ENCODE results near the gene MAD1L1. TPM values are rescaled to one million over a fixed set of nuclear protein-coding genes. Genes with fewer than 3 reads are reported as not detected.
A peak's percentile ranks its signal among the peaks of the same experiment; 100 is the strongest.
"Not testable (repeated sequence)": the region's sequence is repeated elsewhere in the genome, so short reads cannot be mapped to it uniquely, and the experiment has no call there.

Gene MAD1L1
- total and polyA plus RNA-seq, 2 experiments from 2014 or later = 38.2 to 69.8 TPM

- Histone ChIP-seq H3K9ac (no peak overlapping the region), H3K4me2 (ENCODE audit: unreplicated experiment) (no peak overlapping the region), H3F3A (ENCODE audit: insufficient read depth) (no peaks in the 10 kb centered on the region), H2AFZ (no peak overlapping the region), H3K4me1 (ENCODE audit: insufficient read depth) (no peaks in the 10 kb centered on the region), H3K27me3 (replicated peaks; ENCODE audit: insufficient read depth) (no peaks in the 10 kb centered on the region), H3K9me3 (ENCODE audit: low read depth) (no peaks in the 10 kb centered on the region), H3K27ac (no peak overlapping the region), H3K36me3 (ENCODE audit: low read depth) (no peaks in the 10 kb centered on the region), H3K9me2 (ENCODE audit: insufficient read depth) (no peaks in the 10 kb centered on the region), H3K79me2 (ENCODE audit: insufficient read depth) (no peaks in the 10 kb centered on the region), H4K20me1 (ENCODE audit: insufficient read depth) (no peaks in the 10 kb centered on the region; the same call in 1 of the 2 replicates), H3K4me3 (no peak overlapping the region)
- 93 to 95% methylated on average over 19 to 22 of the region's 22 CpGs for WGBS, 2 experiments (ENCODE audit: low coverage in 1 of 2, low lambda C conversion rate in 2 of 2, missing lambda C conversion rate in 2 of 2)
- peak; percentile 12 for DNase-seq
- TF ChIP-seq EZH2 (IDR thresholded peaks at IDR 0.05; ENCODE audit: insufficient read depth, poor library complexity, severe bottlenecking) = no peak
- TF ChIP-seq EZH2phosphoT487 (IDR thresholded peaks at IDR 0.05; ENCODE audit: insufficient read depth, low read depth) = no peak
- in situ Hi-C loops (cut with MboI) = no loop called here
Observed at GRCh38 chr7:1931256-1931950, 301.3 kb downstream of the MAD1L1 start.

DNA sequence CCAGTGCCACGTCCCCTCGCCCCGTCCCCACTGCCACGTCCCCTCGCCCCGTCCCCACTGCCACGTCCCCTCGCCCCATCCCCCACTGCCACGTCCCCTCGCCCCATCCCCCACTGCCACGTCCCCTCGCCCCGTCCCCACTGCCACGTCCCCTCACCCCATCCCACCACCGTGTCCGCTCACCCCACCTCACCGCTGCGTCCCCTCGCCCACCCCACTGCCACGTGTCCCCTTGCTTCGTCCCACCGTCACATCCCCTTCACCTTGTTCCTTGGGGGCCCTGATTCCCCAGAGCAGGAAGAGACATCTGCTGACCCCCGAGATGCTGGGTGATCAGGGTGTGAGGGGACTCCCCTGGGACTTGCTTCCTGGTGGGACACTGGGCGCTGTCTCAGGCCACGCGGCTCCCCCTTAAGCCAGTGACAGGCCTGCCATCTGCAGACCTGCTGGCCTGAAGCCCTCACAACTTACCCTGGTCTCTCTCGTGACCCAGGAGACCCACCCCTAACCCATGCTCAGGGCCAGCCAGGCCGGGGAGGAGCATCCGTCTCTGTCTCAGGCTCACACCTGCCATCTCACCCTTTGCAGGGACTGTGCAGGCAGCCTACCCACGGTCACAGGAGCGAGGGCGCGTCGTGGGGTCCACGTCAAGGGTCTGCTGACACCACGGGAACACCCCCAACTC is 302.2 kb downstream of the MAD1L1 start:
- H3F3A ChIP-seq (ENCODE audit: insufficient read depth) = no peaks in the 10 kb centered on the region
- no peak for TF ChIP-seq EZH2 (IDR thresholded peaks at IDR 0.05; ENCODE audit: insufficient read depth, poor library complexity, severe bottlenecking)
- no peak for TF ChIP-seq EZH2phosphoT487 (IDR thresholded peaks at IDR 0.05; ENCODE audit: insufficient read depth, low read depth)
- H3K9me2 ChIP-seq (ENCODE audit: insufficient read depth) = no peaks in the 10 kb centered on the region
- no peak overlapping the region for H3K4me3 ChIP-seq
- H3K79me2 ChIP-seq (ENCODE audit: insufficient read depth) = peaks cover 3% of the 10 kb centered on the region; the same call in 1 of the 2 replicates
- H3K4me1 ChIP-seq (ENCODE audit: insufficient read depth) = no peaks in the 10 kb centered on the region
- no peak for DNase-seq
- in situ Hi-C loops (cut with MboI) = no loop called here
- no peak overlapping the region for H3K9ac ChIP-seq
- no peaks in the 10 kb centered on the region for H3K27me3 ChIP-seq (replicated peaks; ENCODE audit: insufficient read depth)
- H3K4me2 ChIP-seq (ENCODE audit: unreplicated experiment) = no peak overlapping the region
- no peaks in the 10 kb centered on the region for H3K36me3 ChIP-seq (ENCODE audit: low read depth)
- H4K20me1 ChIP-seq (ENCODE audit: insufficient read depth) = no peaks in the 10 kb centered on the region; the same call in 1 of the 2 replicates
- no peaks in the 10 kb centered on the region for H3K9me3 ChIP-seq (ENCODE audit: low read depth)
- WGBS, 2 experiments (ENCODE audit: low coverage in 1 of 2, low lambda C conversion rate in 2 of 2, missing lambda C conversion rate in 2 of 2) = 88 to 92% methylated on average over 9 to 35 of the region's 36 CpGs
- H2AFZ ChIP-seq = no peak overlapping the region
- H3K27ac ChIP-seq = no peak overlapping the region

DNA sequence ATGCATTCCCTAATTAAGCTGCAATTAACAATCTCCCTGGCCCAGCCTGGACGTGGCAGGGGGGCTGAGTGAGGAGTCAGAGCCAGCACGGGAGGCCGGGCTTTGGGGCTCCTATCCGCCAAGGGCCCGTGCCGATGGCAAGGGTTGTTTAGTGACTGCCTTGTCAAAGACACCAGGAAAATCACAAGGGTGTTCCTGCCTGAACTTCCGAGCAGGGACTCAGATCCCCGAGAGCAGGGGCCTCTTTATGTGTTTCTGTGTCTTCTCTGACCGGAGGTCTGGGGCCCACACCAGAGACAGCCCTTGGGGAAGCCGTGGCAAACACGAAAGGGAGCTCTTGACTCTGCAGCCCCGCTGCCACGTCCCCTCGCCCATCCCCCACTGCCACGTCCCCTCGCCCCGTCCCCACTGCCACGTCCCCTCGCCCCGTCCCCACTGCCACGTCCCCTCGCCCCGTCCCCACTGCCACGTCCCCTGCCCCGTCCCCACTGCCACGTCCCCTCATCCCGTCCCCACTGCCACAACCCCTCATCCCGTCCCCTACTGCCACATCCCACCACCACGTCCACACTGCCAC is 303.3 kb downstream of the MAD1L1 start:
- H2AFZ ChIP-seq; in situ Hi-C loops (cut with MboI); H3F3A ChIP-seq (ENCODE audit: insufficient read depth); H3K79me2 ChIP-seq (ENCODE audit: insufficient read depth); H4K20me1 ChIP-seq (ENCODE audit: insufficient read depth); H3K9me3 ChIP-seq (ENCODE audit: low read depth); H3K36me3 ChIP-seq (ENCODE audit: low read depth); H3K4me1 ChIP-seq (ENCODE audit: insufficient read depth); H3K27ac ChIP-seq; H3K9ac ChIP-seq; DNase-seq; H3K9me2 ChIP-seq (ENCODE audit: insufficient read depth); H3K27me3 ChIP-seq (replicated peaks; ENCODE audit: insufficient read depth); H3K4me3 ChIP-seq; H3K4me2 ChIP-seq (ENCODE audit: unreplicated experiment): not testable (repeated sequence)
- WGBS, 2 experiments (ENCODE audit: low coverage in 1 of 2, low lambda C conversion rate in 2 of 2, missing lambda C conversion rate in 2 of 2) = 92 to 97% methylated on average over 8 to 29 of the region's 29 CpGs

- in situ Hi-C loops (cut with MboI) = no loop called here
- TF ChIP-seq EZH2phosphoT487 (IDR thresholded peaks at IDR 0.05; ENCODE audit: insufficient read depth, low read depth) (no peak), EZH2 (IDR thresholded peaks at IDR 0.05; ENCODE audit: insufficient read depth, poor library complexity, severe bottlenecking) (no peak)
- H3K9me2 ChIP-seq (ENCODE audit: insufficient read depth) = no peaks in the 10 kb centered on the region
- no peak overlapping the region for H3K9ac ChIP-seq
- H3K27ac ChIP-seq = no peak overlapping the region
- no peaks in the 10 kb centered on the region for H3F3A ChIP-seq (ENCODE audit: insufficient read depth)
- H2AFZ ChIP-seq = no peak overlapping the region
- H3K79me2 ChIP-seq (ENCODE audit: insufficient read depth) = peaks cover 9% of the 10 kb centered on the region; the same call in 1 of the 2 replicates
- H3K4me2 ChIP-seq (ENCODE audit: unreplicated experiment) = no peak overlapping the region
- H3K9me3 ChIP-seq (ENCODE audit: low read depth) = no peaks in the 10 kb centered on the region
- no peaks in the 10 kb centered on the region for H3K36me3 ChIP-seq (ENCODE audit: low read depth)
- no peaks in the 10 kb centered on the region for H3K27me3 ChIP-seq (replicated peaks; ENCODE audit: insufficient read depth)
- H3K4me3 ChIP-seq = no peak overlapping the region
- WGBS, 2 experiments (ENCODE audit: low coverage in 1 of 2, low lambda C conversion rate in 2 of 2, missing lambda C conversion rate in 2 of 2) = 96 to 98% methylated on average over 14 to 20 of the region's 20 CpGs
- no peaks in the 10 kb centered on the region; the same call in 1 of the 2 replicates for H4K20me1 ChIP-seq (ENCODE audit: insufficient read depth)
- no peaks in the 10 kb centered on the region for H3K4me1 ChIP-seq (ENCODE audit: insufficient read depth)
- no peak for DNase-seq
Observed at GRCh38 chr7:1928645-1929348, 303.9 kb downstream of the MAD1L1 start.
